ENCODE data around the gene GRM4.

DNA sequence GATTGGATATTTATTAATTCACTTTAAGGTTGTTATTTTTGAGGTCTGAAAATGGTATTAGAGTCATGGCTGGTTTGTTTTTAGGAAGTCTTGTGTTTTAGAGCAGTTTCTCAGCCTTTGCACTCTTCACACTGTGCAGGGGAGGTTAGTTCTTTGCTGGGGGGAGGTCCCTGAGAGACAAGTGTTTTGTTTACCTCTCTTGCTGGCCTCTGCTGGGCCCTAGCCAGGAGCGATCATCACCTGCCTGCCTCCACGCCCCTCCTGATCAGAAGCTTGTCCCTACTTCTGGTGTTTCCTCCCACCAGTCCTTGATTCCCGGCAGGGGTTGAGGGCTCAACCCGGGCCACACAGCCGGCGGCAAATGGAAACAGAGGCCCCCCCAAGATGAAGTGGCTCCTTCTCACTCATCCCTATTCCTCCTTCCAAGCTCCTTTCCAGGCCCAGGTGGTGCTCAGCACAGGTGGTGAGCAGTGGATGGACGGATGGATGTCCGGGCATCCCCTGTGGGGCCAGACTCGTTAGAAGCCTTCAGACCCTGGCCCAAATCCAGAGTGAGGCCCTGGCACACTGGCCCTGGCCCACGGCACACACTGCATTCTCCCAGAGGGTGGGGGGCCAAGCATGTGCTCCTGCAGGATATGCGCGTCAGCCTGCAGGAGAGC is 51.3 kb downstream of the GRM4 start:
- TF ChIP-seq ZNF311 (CRISPR knock-in tag; IDR thresholded peaks at IDR 0.05) (no peak), NR3C1 (CRISPR knock-in tag; IDR thresholded peaks at IDR 0.05) (no peak), EHMT2 (IDR thresholded peaks at IDR 0.05) (no peak), DIDO1 (tag; IDR thresholded peaks at IDR 0.05; ENCODE audit: low read depth) (no peak), SMARCA5 (IDR thresholded peaks at IDR 0.05) (no peak), POLR2AphosphoS2 (IDR thresholded peaks at IDR 0.05; ENCODE audit: low read length) (no peak), YY1 (IDR thresholded peaks at IDR 0.05; ENCODE audit: borderline replicate concordance in 1 of 3, control insufficient read depth in 1 of 3, extremely low read depth in 1 of 3, insufficient read depth in 3 of 3, insufficient read length in 1 of 3, insufficient replicate concordance in 2 of 3, low read depth in 1 of 3, low read length in 2 of 3) (no peak), TAF1 (IDR thresholded peaks at IDR 0.05; ENCODE audit: control insufficient read depth, extremely low read depth, insufficient read depth, low read length, severe bottlenecking) (no peak), IFI16 (CRISPR knock-in tag; IDR thresholded peaks at IDR 0.05) (no peak), RFX5 (IDR thresholded peaks at IDR 0.05; ENCODE audit: low read depth, low read length) (no peak), POLR2A (conservative IDR thresholded peaks at IDR 0.05) (no peak)
- TF ChIP-seq, protein P1, sequence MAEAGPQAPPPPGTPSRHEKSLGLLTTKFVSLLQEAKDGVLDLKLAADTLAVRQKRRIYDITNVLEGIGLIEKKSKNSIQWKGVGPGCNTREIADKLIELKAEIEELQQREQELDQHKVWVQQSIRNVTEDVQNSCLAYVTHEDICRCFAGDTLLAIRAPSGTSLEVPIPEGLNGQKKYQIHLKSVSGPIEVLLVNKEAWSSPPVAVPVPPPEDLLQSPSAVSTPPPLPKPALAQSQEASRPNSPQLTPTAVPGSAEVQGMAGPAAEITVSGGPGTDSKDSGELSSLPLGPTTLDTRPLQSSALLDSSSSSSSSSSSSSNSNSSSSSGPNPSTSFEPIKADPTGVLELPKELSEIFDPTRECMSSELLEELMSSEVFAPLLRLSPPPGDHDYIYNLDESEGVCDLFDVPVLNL (CRISPR knock-in tag; IDR thresholded peaks at IDR 0.05; ENCODE audit: low read depth), result no peak
